IPS-18c (cell line): ENCODE measurements around the gene OTUB2.

Source experiments
- H3K4me3 ChIP-seq: 2 replicates; pipeline ENCODE4 v1.7.0; 2013; ENCODE audit warnings: low read depth, mild to moderate bottlenecking, low read length, moderate library complexity; ENCODE audit not compliant: insufficient read depth
- H3K9me3 ChIP-seq: one replicate; pipeline ENCODE4 v1.6.1; 2013; ENCODE audit warnings: mild to moderate bottlenecking, low read length, moderate library complexity; ENCODE audit not compliant: control insufficient read depth, insufficient read depth

OTUB2 gene

GRCh38 chr14:94026173-94026888, at the start of gene OTUB2:
Gene OTUB2 (plus strand): TSS chr14:94026340. CDS start chr14:94026538, 198 bp downstream.
- peak within 1 kb of the TSS; percentile 46 for H3K4me3 ChIP-seq
- no peaks in the 10 kb centered on the region for H3K9me3 ChIP-seq

GRCh38 chr14:93976477-93977057, 49.6 kb upstream of the OTUB2 start, which contains the start of gene ASB2:
Gene ASB2 (minus strand): TSS chr14:93976570. CDS start chr14:93964539, 12,031 bp downstream.
- Histone ChIP-seq H3K9me3 (no peaks in the 10 kb centered on the region), H3K4me3 (no peak within 1 kb of the TSS)

DNA sequence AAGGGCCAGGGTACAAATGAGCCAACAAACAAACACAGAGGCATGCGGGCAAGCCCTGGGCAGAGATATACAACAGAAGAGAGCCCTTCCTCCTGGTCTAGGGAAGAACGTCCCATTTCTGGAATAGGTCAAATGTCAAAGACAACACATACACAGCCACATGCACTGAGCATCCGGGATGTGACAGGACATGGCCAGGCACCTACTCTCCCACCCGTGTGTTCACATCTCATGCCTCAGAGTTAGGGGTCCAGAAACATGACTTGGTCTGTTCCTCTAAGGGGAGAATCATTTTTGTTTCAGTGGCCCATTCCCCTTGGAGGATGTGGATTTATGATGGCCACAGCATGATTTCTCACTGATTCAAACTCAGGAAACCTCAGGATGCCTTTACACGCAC, 49.0 kb upstream of the OTUB2 start:
- no peak overlapping the region for H3K4me3 ChIP-seq
- H3K9me3 ChIP-seq, result no peaks in the 10 kb centered on the region

DNA sequence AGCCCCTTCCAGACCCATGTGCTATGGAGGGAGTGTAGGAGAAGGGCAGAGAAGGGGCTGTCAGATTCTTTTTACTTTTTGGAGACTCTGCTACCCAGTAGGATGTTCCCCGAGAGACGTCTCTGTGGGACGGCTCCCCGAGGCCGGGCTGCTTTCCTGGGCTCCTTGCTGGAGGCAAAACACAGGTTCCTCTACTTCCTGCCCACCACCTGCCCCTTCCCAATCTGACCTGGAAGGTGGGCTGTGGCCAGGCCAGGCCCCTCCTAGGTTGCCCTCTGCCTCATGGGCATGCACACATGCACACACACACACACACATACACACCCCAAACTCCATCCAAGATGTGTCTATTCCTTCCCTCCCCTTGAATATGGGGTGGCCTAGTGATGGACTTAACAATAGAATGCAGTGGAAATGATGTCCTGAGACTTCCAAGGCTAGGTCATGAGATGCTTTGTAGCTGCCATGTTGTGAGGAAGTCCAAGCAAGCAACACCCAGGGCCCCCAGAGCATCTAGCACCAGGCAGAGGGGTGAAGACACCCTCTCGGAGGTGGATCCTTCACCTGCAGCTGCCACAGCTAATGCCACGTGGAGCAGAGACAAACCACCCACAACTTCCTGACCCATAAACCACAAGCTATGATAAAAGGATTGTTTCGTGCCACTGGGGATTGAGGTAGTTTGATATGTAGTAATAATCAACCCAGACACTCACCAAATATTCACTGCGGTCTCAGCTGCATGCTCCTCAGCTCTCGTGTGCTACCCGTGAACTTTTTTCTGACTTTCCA, 48.2 kb upstream of the OTUB2 start:
- Histone ChIP-seq H3K9me3 (no peaks in the 10 kb centered on the region), H3K4me3 (no peak overlapping the region)

GRCh38 chr14:93978735-93979134, 47.4 kb upstream of the OTUB2 start:
- Histone ChIP-seq H3K4me3 (no peak overlapping the region), H3K9me3 (no peaks in the 10 kb centered on the region)

- no peaks in the 10 kb centered on the region for H3K9me3 ChIP-seq
- no peak overlapping the region for H3K4me3 ChIP-seq
Measured at GRCh38 chr14:93980456-93981201, 45.5 kb upstream of the OTUB2 start.

GRCh38 chr14:93981316-93982229, 44.6 kb upstream of the OTUB2 start:
- Histone ChIP-seq H3K9me3 (no peaks in the 10 kb centered on the region), H3K4me3 (no peak overlapping the region)

- H3K9me3 ChIP-seq, result no peaks in the 10 kb centered on the region
- no peak overlapping the region for H3K4me3 ChIP-seq
Measured at GRCh38 chr14:93982230-93983007, 43.7 kb upstream of the OTUB2 start.

DNA sequence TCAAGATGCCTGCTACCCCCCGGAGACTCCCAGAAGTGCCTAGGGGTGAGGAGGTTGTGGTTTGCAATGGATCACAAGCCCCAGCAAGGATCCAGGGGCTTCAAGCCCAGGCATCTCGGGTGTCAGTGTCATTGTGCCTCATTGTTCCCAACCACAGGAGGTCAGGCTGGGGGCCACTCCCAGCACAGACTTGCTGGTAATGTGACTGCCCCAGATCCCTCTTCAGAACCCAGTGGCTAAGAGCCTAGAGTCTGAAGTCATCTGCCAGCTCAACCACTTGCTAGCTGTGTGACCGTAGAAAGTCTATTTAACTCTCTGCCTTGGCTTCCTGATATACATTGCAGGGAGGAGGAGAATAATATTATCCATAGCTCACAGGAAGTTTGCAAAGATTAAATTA, 42.1 kb upstream of the OTUB2 start:
- no peak overlapping the region for H3K4me3 ChIP-seq

GRCh38 chr14:93984987-93985410, 41.1 kb upstream of the OTUB2 start:
- Histone ChIP-seq H3K9me3 (no peaks in the 10 kb centered on the region), H3K4me3 (no peak overlapping the region)

More for the DNA sequence above, 42.1 kb upstream of the OTUB2 start:
- H3K9me3 ChIP-seq, result no peaks in the 10 kb centered on the region

GRCh38 chr14:93986955-93987354, 39.2 kb upstream of the OTUB2 start:
- H3K4me3 ChIP-seq, result no peak overlapping the region
- no peaks in the 10 kb centered on the region for H3K9me3 ChIP-seq

DNA sequence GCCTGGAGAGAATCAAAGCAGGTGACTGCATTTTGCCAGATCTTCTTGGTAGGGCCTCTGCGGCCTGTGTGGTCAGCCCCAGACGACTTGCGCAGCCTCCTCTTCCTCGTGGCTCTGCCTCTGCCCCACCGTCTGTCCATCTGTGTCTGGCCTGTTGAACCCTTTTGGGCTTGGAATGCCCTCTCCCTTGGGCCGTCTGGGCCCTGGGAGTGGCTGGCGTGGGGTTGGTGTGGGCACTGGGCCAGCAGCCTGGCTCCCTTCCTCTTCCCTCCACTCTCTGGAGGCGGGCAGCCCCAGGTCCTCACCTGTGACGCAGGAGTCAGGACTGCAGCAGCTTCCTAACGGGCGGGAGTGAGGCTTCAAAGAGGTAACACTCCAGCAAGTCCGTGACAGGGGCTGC, 38.8 kb upstream of the OTUB2 start:
- H3K4me3 ChIP-seq, result no peak overlapping the region
- no peaks in the 10 kb centered on the region for H3K9me3 ChIP-seq

GRCh38 chr14:93987815-93988476, 38.2 kb upstream of the OTUB2 start:
- H3K4me3 ChIP-seq, result no peak overlapping the region
- H3K9me3 ChIP-seq, result no peaks in the 10 kb centered on the region

DNA sequence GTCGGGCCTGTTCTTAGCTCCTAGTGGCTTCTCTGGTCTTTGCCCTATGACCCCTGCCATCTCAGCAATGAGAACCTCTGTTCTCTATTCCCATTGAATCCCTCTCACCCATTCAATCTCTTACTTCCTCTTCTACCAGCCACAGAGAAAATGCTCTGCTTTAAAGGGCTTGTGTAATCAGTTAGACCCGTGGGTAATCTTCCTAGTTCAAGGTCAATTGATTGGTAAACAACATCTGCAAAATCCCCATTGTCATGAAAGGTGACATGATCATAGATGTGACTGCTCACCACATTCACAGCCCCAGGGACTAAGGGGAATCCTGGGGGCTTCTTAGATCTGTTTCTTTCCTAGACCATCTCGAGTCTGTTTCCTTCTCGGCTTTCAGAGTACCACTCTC, 36.2 kb upstream of the OTUB2 start:
- Histone ChIP-seq H3K4me3 (no peak overlapping the region), H3K9me3 (no peaks in the 10 kb centered on the region)

GRCh38 chr14:93991212-93991611, 34.9 kb upstream of the OTUB2 start:
- Histone ChIP-seq H3K9me3 (no peaks in the 10 kb centered on the region), H3K4me3 (no peak overlapping the region)
